OCI-LY1 (cell line): Measurements from ENCODE around the gene NEK4.

Source experiments
- H2AFZ ChIP-seq: fragments of 200-600 bp; sonication (generic), shearing (Covaris generic); 2 replicates; pipeline ENCODE4 v1.6.0; 2014; ENCODE audit warnings: antibody characterized with exemption, mild to moderate bottlenecking, low read length
- H3F3A ChIP-seq: fragments of 200-600 bp; sonication (generic), shearing (Covaris generic); 2 replicates; pipeline ENCODE4 v1.6.0; 2014; ENCODE audit warnings: mild to moderate bottlenecking, antibody characterized with exemption, low read length, moderate library complexity; ENCODE audit not compliant: insufficient read depth
- H3K27ac ChIP-seq: fragments of 200-600 bp; sonication (generic); 2 replicates; pipeline ENCODE4 v1.5.1; 2014; ENCODE audit warnings: low read length, mixed run types, mild to moderate bottlenecking, low read depth; ENCODE audit not compliant: poor library complexity, severe bottlenecking
- H3K27me3 ChIP-seq: fragments of 200-600 bp; sonication (generic); 2 replicates; pipeline ENCODE4 v1.6.0; 2014; ENCODE audit warnings: antibody characterized with exemption, mild to moderate bottlenecking, low read length, moderate library complexity; ENCODE audit not compliant: insufficient read depth
- H3K36me3 ChIP-seq: fragments of 200-600 bp; sonication (generic); 2 replicates; pipeline ENCODE4 v1.6.1; 2014; ENCODE audit warnings: mild to moderate bottlenecking, antibody characterized with exemption, low read length, moderate library complexity, mixed read lengths; ENCODE audit not compliant: insufficient read depth
- H3K4me1 ChIP-seq: fragments of 200-600 bp; sonication (generic); 2 replicates; pipeline ENCODE4 v1.5.1; 2014; ENCODE audit warnings: mild to moderate bottlenecking, low read length, moderate library complexity; ENCODE audit not compliant: insufficient read depth, severe bottlenecking
- H3K4me2 ChIP-seq: fragments of 200-600 bp; sonication (generic), shearing (Covaris generic); 2 replicates; pipeline ENCODE4 v1.6.1; 2014; ENCODE audit warnings: low read length
- H3K4me3 ChIP-seq: fragments of 200-600 bp; sonication (generic); 2 replicates; pipeline ENCODE4 v1.5.1; 2014; ENCODE audit warnings: low read length, low read depth, mild to moderate bottlenecking, mixed read lengths; ENCODE audit not compliant: poor library complexity, severe bottlenecking
- H3K79me2 ChIP-seq: fragments of 200-600 bp; shearing (Covaris generic); 2 replicates; pipeline ENCODE4 v1.6.1; 2016; ENCODE audit warnings: mixed run types, low read length, mixed read lengths; ENCODE audit not compliant: insufficient read depth
- H3K9ac ChIP-seq: fragments of 200-600 bp; sonication (generic), shearing (Covaris generic); 2 replicates; pipeline ENCODE4 v1.6.1; 2014; ENCODE audit warnings: mild to moderate bottlenecking, low read length, mixed read lengths
- H3K9me2 ChIP-seq: fragments of 200-600 bp; sonication (generic), shearing (Covaris generic); 2 replicates; pipeline ENCODE4 v1.6.1; 2014; ENCODE audit warnings: low read depth, mild to moderate bottlenecking, low read length, mixed read lengths
- H3K9me3 ChIP-seq: fragments of 200-600 bp; shearing (Covaris generic); 2 replicates; pipeline ENCODE4 v1.6.1; 2014; ENCODE audit warnings: low read length, mixed read lengths
- H4K20me1 ChIP-seq: fragments of 200-600 bp; sonication (generic), shearing (Covaris generic); 2 replicates; pipeline ENCODE4 v1.6.0; 2016; ENCODE audit warnings: mild to moderate bottlenecking, low read length; ENCODE audit not compliant: insufficient read depth
- CTCF ChIP-seq: fragments of 200-600 bp; sonication (generic), shearing (Covaris generic); IDR thresholded peaks from 2 replicates; pipeline ENCODE4 v1.5.1; 2017; ENCODE audit warnings: mild to moderate bottlenecking, antibody characterized with exemption, low read length, moderate library complexity, mixed read lengths
- EZH2 ChIP-seq: fragments of 200-600 bp; sonication (generic), shearing (Covaris generic); IDR thresholded peaks from 2 replicates; pipeline ENCODE4 v1.8.0; 2017; ENCODE audit warnings: borderline replicate concordance, mixed run types, mild to moderate bottlenecking, antibody characterized with exemption, low read length, moderate library complexity, mixed read lengths

NEK4 gene

GRCh38 chr3:52792413-52792812 lies 21.7 kb upstream of the NEK4 start:
- H2AFZ ChIP-seq, result no peak overlapping the region
- no peak overlapping the region for H3K4me3 ChIP-seq
- no peaks in the 10 kb centered on the region for H3K9me2 ChIP-seq
- no peaks in the 10 kb centered on the region for H3K9me3 ChIP-seq
- H3K4me2 ChIP-seq, result no peak overlapping the region
- H3K36me3 ChIP-seq, result no peaks in the 10 kb centered on the region
- H3K4me1 ChIP-seq, result no peaks in the 10 kb centered on the region
- no peaks in the 10 kb centered on the region for H3F3A ChIP-seq
- no peaks in the 10 kb centered on the region; the same call in 1 of the 2 replicates for H3K27me3 ChIP-seq
- no peaks in the 10 kb centered on the region for H3K79me2 ChIP-seq
- no peaks in the 10 kb centered on the region for H4K20me1 ChIP-seq
- no peak overlapping the region for H3K9ac ChIP-seq
- TF ChIP-seq CTCF, result peak; percentile 53
- TF ChIP-seq EZH2, result no peak
- H3K27ac ChIP-seq, result no peak overlapping the region

GRCh38 chr3:52791928-52792327 lies 21.2 kb upstream of the NEK4 start:
- Histone ChIP-seq H3K36me3 (no peaks in the 10 kb centered on the region), H3F3A (no peaks in the 10 kb centered on the region), H3K79me2 (no peaks in the 10 kb centered on the region), H3K4me1 (no peaks in the 10 kb centered on the region), H3K27me3 (no peaks in the 10 kb centered on the region; the same call in 1 of the 2 replicates), H2AFZ (no peak overlapping the region), H3K9me2 (no peaks in the 10 kb centered on the region), H3K4me2 (no peak overlapping the region), H3K27ac (no peak overlapping the region), H3K9me3 (no peaks in the 10 kb centered on the region), H4K20me1 (no peaks in the 10 kb centered on the region), H3K4me3 (no peak overlapping the region), H3K9ac (no peak overlapping the region)
- no peak for TF ChIP-seq CTCF
- TF ChIP-seq EZH2, result no peak

GRCh38 chr3:52791366-52791765 lies 20.6 kb upstream of the NEK4 start:
- no peak overlapping the region for H2AFZ ChIP-seq
- no peaks in the 10 kb centered on the region; the same call in 1 of the 2 replicates for H3K27me3 ChIP-seq
- TF ChIP-seq CTCF (no peak), EZH2 (no peak)
- no peaks in the 10 kb centered on the region for H3K9me2 ChIP-seq
- H3F3A ChIP-seq, result no peaks in the 10 kb centered on the region
- H3K79me2 ChIP-seq, result no peaks in the 10 kb centered on the region
- H3K27ac ChIP-seq, result no peak overlapping the region
- no peak overlapping the region for H3K4me2 ChIP-seq
- no peaks in the 10 kb centered on the region for H3K36me3 ChIP-seq
- H3K4me1 ChIP-seq, result no peaks in the 10 kb centered on the region
- H3K9me3 ChIP-seq, result no peaks in the 10 kb centered on the region
- no peak overlapping the region for H3K9ac ChIP-seq
- no peak overlapping the region for H3K4me3 ChIP-seq
- H4K20me1 ChIP-seq, result no peaks in the 10 kb centered on the region
